Mesothelial cell of epicardium (in vitro differentiated cells): Measurements from ENCODE around the gene NLRC5. TPM values are rescaled to one million over a fixed set of nuclear protein-coding genes. Genes with fewer than 3 reads are reported as not detected.
"Not testable (repeated sequence)": the region's sequence is repeated elsewhere in the genome, so short reads cannot be mapped to it uniquely, and the experiment has no call there.

Experiments
- DNase-seq, 2 experiments: peaks; one replicate each; pipeline ENCODE4 v3.0.0; 2021; ENCODE audit warnings: low spot score in 2 of 2; ENCODE audit not compliant: unreplicated experiment in 2 of 2
- H3K27ac Mint-ChIP-seq: 2 replicates; pipeline ENCODE4 v1.8.0; 2021; ENCODE audit warnings: mixed read lengths
- H3K27me3 Mint-ChIP-seq: 2 replicates; pipeline ENCODE4 v1.8.0; 2021; ENCODE audit warnings: low read depth, mixed read lengths
- H3K36me3 Mint-ChIP-seq: 2 replicates; pipeline ENCODE4 v1.8.0; 2021; ENCODE audit warnings: mixed read lengths
- H3K4me1 Mint-ChIP-seq: 2 replicates; pipeline ENCODE4 v1.8.0; 2021; ENCODE audit warnings: mixed read lengths
- H3K4me3 Mint-ChIP-seq: 2 replicates; pipeline ENCODE4 v1.8.0; 2021; ENCODE audit warnings: mild to moderate bottlenecking, moderate library complexity, mixed read lengths
- H3K9me3 Mint-ChIP-seq: 2 replicates; pipeline ENCODE4 v1.8.0; 2021; ENCODE audit warnings: mixed read lengths
- total RNA-seq: library from RNA; stranded (reverse); gene quantifications from 3 replicates; pipeline ENCODE4 v1.2.1, GENCODE V29; 2021
- TF ChIP-seq, protein P1 (sequence below): fragments of 200-600 bp; sonication (generic); IDR thresholded peaks from one replicate; pipeline ENCODE4 v1.5.0; 2021; ENCODE audit warnings: antibody characterized with exemption; ENCODE audit not compliant: unreplicated experiment

Gene NLRC5
- total RNA-seq, 1 donor from 2014 or later, result 3.7 TPM

GRCh38 chr16:57096793-57097192, 107.4 kb downstream of the NLRC5 start:
- H3K4me3 Mint-ChIP-seq, result no peak overlapping the region
- no peak overlapping the region for H3K27ac Mint-ChIP-seq
- H3K4me1 Mint-ChIP-seq, result peaks cover 10% of the 10 kb centered on the region
- DNase-seq, result no peak
- H3K27me3 Mint-ChIP-seq, result no peaks in the 10 kb centered on the region
- no peaks in the 10 kb centered on the region for H3K9me3 Mint-ChIP-seq
- TF ChIP-seq, protein P1, sequence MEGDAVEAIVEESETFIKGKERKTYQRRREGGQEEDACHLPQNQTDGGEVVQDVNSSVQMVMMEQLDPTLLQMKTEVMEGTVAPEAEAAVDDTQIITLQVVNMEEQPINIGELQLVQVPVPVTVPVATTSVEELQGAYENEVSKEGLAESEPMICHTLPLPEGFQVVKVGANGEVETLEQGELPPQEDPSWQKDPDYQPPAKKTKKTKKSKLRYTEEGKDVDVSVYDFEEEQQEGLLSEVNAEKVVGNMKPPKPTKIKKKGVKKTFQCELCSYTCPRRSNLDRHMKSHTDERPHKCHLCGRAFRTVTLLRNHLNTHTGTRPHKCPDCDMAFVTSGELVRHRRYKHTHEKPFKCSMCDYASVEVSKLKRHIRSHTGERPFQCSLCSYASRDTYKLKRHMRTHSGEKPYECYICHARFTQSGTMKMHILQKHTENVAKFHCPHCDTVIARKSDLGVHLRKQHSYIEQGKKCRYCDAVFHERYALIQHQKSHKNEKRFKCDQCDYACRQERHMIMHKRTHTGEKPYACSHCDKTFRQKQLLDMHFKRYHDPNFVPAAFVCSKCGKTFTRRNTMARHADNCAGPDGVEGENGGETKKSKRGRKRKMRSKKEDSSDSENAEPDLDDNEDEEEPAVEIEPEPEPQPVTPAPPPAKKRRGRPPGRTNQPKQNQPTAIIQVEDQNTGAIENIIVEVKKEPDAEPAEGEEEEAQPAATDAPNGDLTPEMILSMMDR, result no peak
- peaks cover 2% of the 10 kb centered on the region for H3K36me3 Mint-ChIP-seq

DNA sequence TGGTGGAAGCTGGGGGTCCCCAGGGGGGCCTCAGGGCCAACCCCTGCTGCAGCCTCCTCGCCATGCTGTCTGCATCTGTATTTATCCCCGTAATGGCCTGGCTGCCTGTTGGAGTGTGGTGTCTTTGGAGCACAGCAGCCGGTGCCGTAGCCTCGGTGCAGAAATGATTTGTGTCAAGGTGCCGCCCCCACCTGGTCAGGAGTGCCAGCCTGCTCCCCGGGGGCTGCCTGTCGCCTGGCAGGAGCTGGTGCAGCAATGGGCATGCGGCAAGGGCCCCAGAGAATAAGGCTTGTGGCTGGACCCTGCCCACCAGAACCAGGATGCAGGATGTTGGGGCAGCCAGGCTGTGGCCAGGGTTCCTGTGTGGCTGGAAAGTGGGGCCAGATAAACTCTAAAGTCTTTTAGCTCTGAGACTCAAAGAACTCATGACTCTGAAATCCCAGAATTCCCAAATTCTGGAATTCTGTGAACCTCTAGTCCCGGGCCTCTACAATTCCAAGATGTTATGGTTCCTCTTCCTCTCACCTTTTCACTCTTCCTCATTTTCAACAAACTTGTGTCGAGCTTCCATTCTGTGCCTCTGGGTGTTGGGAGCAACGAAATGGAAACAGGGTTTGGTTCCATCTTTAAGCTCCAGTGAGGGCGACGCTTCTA, 109.0 kb downstream of the NLRC5 start:
- Mint-ChIP-seq H3K9me3 (no peaks in the 10 kb centered on the region), H3K4me3 (no peak overlapping the region), H3K27ac (no peak overlapping the region), H3K4me1 (peaks cover 12% of the 10 kb centered on the region), H3K27me3 (no peaks in the 10 kb centered on the region), H3K36me3 (peaks cover 2% of the 10 kb centered on the region)
- TF ChIP-seq, protein P1, result no peak
- no peak for DNase-seq

GRCh38 chr16:57099965-57100364, 110.6 kb downstream of the NLRC5 start:
- not testable (repeated sequence) for H3K4me3 Mint-ChIP-seq, H3K36me3 Mint-ChIP-seq, H3K27ac Mint-ChIP-seq, H3K27me3 Mint-ChIP-seq, H3K9me3 Mint-ChIP-seq, DNase-seq, H3K4me1 Mint-ChIP-seq

DNA sequence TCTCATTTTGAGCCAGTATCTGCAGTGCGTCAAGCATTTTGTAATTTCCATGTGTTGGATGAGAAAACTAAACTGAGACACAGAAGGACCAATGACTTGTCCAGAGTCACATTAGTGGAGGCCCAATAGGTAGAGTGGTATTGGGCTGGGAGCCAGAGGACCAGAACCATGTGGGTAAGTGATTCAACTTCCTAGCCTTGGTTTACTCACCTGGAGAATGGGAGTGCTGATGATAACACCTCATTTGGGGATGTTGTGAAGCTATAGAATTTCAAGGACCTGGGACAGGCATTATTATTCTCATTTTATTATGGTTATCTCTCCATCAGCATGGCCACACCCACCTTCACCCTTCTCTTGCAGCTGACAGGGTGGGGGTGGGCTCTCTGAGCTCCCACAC, 111.1 kb downstream of the NLRC5 start:
- no peak overlapping the region for H3K27ac Mint-ChIP-seq
- no peak for DNase-seq

DNA sequence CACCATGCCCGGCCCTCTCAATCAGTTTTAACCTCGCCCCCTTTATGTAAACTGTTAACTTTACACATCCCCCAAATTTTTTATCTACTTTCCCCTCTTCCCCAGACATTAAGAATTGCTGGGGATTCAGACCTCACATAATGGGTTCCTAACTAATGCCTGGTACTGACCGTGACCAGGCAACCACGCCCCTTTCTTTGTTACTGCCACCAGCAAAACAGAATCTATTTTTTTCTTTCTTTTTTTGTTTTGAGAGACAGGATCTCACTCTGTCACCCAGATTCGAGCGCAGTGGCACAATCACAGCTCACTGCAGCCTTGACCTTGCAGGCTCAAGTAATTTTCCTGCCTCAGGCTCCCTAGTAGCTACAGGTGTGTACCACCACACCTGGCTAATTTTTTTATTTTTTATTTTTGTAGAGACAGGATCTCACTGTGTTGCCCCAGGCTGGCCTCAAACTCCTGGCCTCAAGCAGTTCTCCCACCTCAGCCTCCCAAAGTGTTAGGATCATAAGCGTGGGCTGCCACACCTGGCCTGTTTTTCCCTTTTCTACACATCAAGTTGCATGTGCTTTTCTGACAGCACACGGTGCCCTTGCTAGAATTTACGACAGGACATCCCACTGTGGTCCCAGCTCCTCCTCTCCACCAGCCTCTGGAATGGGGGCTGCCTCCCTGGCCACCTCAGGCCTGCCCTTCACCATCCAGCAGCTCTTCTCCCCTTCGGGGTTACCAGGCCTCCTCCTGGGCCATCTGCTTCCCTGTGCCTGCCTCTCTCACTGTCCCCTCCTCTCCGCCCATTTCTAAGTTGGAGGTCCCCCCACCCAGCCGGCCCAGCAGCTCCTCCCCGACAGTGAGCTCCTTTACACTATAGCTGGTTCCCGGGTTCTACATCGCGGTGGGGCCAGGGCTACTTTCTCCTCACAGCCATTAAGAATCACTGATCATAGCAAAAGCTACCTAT, 113.8 kb downstream of the NLRC5 start:
- Mint-ChIP-seq H3K9me3 (no peaks in the 10 kb centered on the region), H3K4me1 (peaks cover 4% of the 10 kb centered on the region), H3K36me3 (no peaks in the 10 kb centered on the region), H3K27ac (no peak overlapping the region), H3K4me3 (no peak overlapping the region), H3K27me3 (no peaks in the 10 kb centered on the region)
- DNase-seq, result no peak
- TF ChIP-seq, protein P1, result no peak

More for the DNA sequence above, 111.1 kb downstream of the NLRC5 start:
- TF ChIP-seq, protein P1, result no peak
- Mint-ChIP-seq H3K36me3 (peaks cover 2% of the 10 kb centered on the region), H3K4me3 (no peak overlapping the region), H3K4me1 (peaks cover 4% of the 10 kb centered on the region), H3K9me3 (no peaks in the 10 kb centered on the region), H3K27me3 (no peaks in the 10 kb centered on the region)

- Mint-ChIP-seq H3K9me3 (no peaks in the 10 kb centered on the region), H3K36me3 (no peaks in the 10 kb centered on the region), H3K4me1 (peaks cover 4% of the 10 kb centered on the region), H3K4me3 (no peak overlapping the region), H3K27ac (no peak overlapping the region), H3K27me3 (no peaks in the 10 kb centered on the region)
- TF ChIP-seq, protein P1, result no peak
- no peak for DNase-seq
Measured at GRCh38 chr16:57104706-57105105, 115.3 kb downstream of the NLRC5 start.
